Measurements from ENCODE around the gene NOTCH1.

NOTCH1 gene

GRCh38 chr9:136494012-136494411 is 51.8 kb downstream of the NOTCH1 start:
- no peak overlapping the region for H3K27ac ChIP-seq
- TF ChIP-seq ZFX (IDR thresholded peaks at IDR 0.05) (no peak), CTCF (conservative IDR thresholded peaks at IDR 0.05) (no peak)

GRCh38 chr9:136493567-136493971 is 52.3 kb downstream of the NOTCH1 start:
- no peak overlapping the region for H3K27ac ChIP-seq
- no peak for TF ChIP-seq CTCF (conservative IDR thresholded peaks at IDR 0.05)
- no peak for TF ChIP-seq ZFX (IDR thresholded peaks at IDR 0.05)

- no peak for TF ChIP-seq CTCF (conservative IDR thresholded peaks at IDR 0.05)
- TF ChIP-seq ZFX (IDR thresholded peaks at IDR 0.05), result no peak
- no peak overlapping the region for H3K27ac ChIP-seq
These were observed 52.8 kb downstream of the NOTCH1 start for GRCh38 chr9:136492978-136493522.

GRCh38 chr9:136489731-136490130 is 56.1 kb downstream of the NOTCH1 start:
- no peak overlapping the region for H3K27ac ChIP-seq
- TF ChIP-seq CTCF (conservative IDR thresholded peaks at IDR 0.05) (no peak), ZFX (IDR thresholded peaks at IDR 0.05) (no peak)

- TF ChIP-seq ZFX (IDR thresholded peaks at IDR 0.05), result no peak
- peak; percentile 98 for TF ChIP-seq CTCF (conservative IDR thresholded peaks at IDR 0.05)
- no peak overlapping the region for H3K27ac ChIP-seq
These were observed 57.3 kb downstream of the NOTCH1 start for GRCh38 chr9:136488247-136489214.

- no peak for TF ChIP-seq CTCF (conservative IDR thresholded peaks at IDR 0.05)
- no peak for TF ChIP-seq ZFX (IDR thresholded peaks at IDR 0.05)
- no peak overlapping the region for H3K27ac ChIP-seq
These were observed 58.2 kb downstream of the NOTCH1 start for GRCh38 chr9:136487672-136488071.

All from C4-2B (cell line).